ENCODE data around the gene DLG5.

DLG5 gene

DNA sequence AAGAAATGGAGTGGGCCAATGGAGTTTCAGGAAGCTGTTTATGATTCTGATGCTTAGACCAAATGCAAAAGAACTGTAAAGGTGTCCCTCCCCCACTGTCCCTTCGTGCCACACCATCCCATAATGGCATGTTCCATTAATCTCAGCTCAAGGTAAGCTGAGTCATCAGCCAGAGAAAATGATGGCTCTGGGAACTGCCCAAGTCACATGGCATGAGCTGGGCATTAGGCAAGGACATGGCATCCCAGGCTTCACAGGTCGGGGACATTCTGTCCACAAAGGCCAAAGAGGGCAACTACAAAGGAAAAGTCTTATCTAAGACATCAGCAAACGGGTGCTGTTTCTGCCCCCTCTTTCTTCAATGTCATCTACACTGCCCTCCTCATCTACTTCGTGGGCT lies 44.9 kb downstream of the DLG5 start:
- DNase-seq (ENCODE audit: low spot score), result no peak
- in situ Hi-C loops (cut with MboI; ENCODE audit: low sequenced_read_pairs, unreplicated experiment), result no loop called here
- no peak for TF ChIP-seq CTCF (IDR thresholded peaks at IDR 0.05; ENCODE audit: borderline replicate concordance, control extremely low read depth, extremely low read depth, insufficient read depth, missing control alignments)

GRCh38 chr10:77881222-77881621 lies 45.3 kb downstream of the DLG5 start:
- DNase-seq (ENCODE audit: low spot score), result no peak
- TF ChIP-seq CTCF (IDR thresholded peaks at IDR 0.05; ENCODE audit: borderline replicate concordance, control extremely low read depth, extremely low read depth, insufficient read depth, missing control alignments), result no peak
- in situ Hi-C loops (cut with MboI; ENCODE audit: low sequenced_read_pairs, unreplicated experiment), result no loop called here

- in situ Hi-C loops (cut with MboI; ENCODE audit: low sequenced_read_pairs, unreplicated experiment), result no loop called here
- no peak for TF ChIP-seq CTCF (IDR thresholded peaks at IDR 0.05; ENCODE audit: borderline replicate concordance, control extremely low read depth, extremely low read depth, insufficient read depth, missing control alignments)
These were observed 46.8 kb downstream of the DLG5 start for GRCh38 chr10:77879710-77880109.

GRCh38 chr10:77879065-77879464 lies 47.5 kb downstream of the DLG5 start:
- in situ Hi-C loops (cut with MboI; ENCODE audit: low sequenced_read_pairs, unreplicated experiment), result no loop called here
- TF ChIP-seq CTCF (IDR thresholded peaks at IDR 0.05; ENCODE audit: borderline replicate concordance, control extremely low read depth, extremely low read depth, insufficient read depth, missing control alignments), result no peak
- DNase-seq (ENCODE audit: low spot score), result no peak

More at GRCh38 chr10:77879710-77880109, 46.8 kb downstream of the DLG5 start:
- DNase-seq (ENCODE audit: low spot score), result no peak

GRCh38 chr10:77877441-77878344 lies 48.9 kb downstream of the DLG5 start:
- TF ChIP-seq CTCF (IDR thresholded peaks at IDR 0.05; ENCODE audit: borderline replicate concordance, control extremely low read depth, extremely low read depth, insufficient read depth, missing control alignments), result no peak
- DNase-seq (ENCODE audit: low spot score), result peak; percentile 59
- in situ Hi-C loops (cut with MboI; ENCODE audit: low sequenced_read_pairs, unreplicated experiment), result no loop called here

DNA sequence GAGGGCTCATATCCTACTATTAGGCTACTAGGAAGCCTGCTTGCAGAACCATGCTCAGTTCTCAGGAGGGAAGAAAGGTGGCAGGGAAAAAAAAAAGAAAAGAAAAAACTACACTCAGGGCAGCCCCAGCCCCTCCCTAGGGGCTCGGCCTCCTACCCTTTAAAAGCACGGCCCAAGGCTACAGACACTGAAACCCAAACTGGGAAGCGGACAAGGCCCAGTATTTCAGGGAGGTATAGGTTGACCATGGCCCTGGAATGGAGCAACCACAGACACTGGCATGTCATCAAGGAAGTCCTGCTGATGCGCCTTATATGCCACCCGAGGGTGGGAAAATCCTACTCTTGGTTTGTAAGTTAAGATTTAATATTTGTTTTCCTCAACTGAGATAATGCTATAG lies 50.8 kb downstream of the DLG5 start:
- no peak for DNase-seq (ENCODE audit: low spot score)
- in situ Hi-C loops (cut with MboI; ENCODE audit: low sequenced_read_pairs, unreplicated experiment), result no loop called here
- no peak for TF ChIP-seq CTCF (IDR thresholded peaks at IDR 0.05; ENCODE audit: borderline replicate concordance, control extremely low read depth, extremely low read depth, insufficient read depth, missing control alignments)
